Uterus (tissue), 4 donors: ENCODE measurements around the gene SUGCT. TPM values are rescaled to one million over a fixed set of nuclear protein-coding genes. Genes with fewer than 3 reads are reported as not detected.

ENCODE experiments used
- DNase-seq, 2 donors: peaks; one replicate each; pipeline ENCODE4 v3.0.0-alpha.2; 2019 to 2020
- H3K27ac ChIP-seq, 2 donors: fragments of 200-600 bp; sonication (generic); 1 replicate in 1 of 2; 2 replicates in 1 of 2; pipeline ENCODE4 v1.5.1; 2016 to 2018
- H3K27me3 ChIP-seq, 2 donors: fragments of 200-600 bp; sonication (generic); one replicate each; pipeline ENCODE4 v1.5.1; 2018 to 2019; ENCODE audit warnings: control low read depth in 1 of 2
- H3K36me3 ChIP-seq, 2 donors: fragments of 200-600 bp; sonication (generic); one replicate each; pipeline ENCODE4 v1.5.1; 2019; ENCODE audit warnings: control low read depth in 1 of 2
- H3K4me1 ChIP-seq, 2 donors: fragments of 200-600 bp; sonication (generic); one replicate each; pipeline ENCODE4 v1.5.1; 2018 to 2019; ENCODE audit warnings: control low read depth in 1 of 2
- H3K4me3 ChIP-seq, 2 donors: fragments of 200-600 bp; sonication (generic); 1 replicate in 1 of 2; 2 replicates in 1 of 2; pipeline ENCODE4 v1.5.1; 2018 to 2019; ENCODE audit warnings: mild to moderate bottlenecking in 1 of 2
- H3K9me3 ChIP-seq, 2 donors: fragments of 200-600 bp; sonication (generic); one replicate each; pipeline ENCODE4 v1.5.1; 2019; ENCODE audit warnings: control low read depth in 1 of 2
- POLR2A ChIP-seq, 2 donors: fragments of 450-650 bp; IDR thresholded peaks; one replicate each; pipeline ENCODE4 v1.6.1; 2016; ENCODE audit warnings: antibody characterized with exemption in 2 of 2, mild to moderate bottlenecking in 1 of 2, moderate library complexity in 1 of 2
- intact Hi-C: fragments of 100-400 bp; cut with DNase I; formaldehyde crosslinking; loops from one replicate; pipeline ENCODE4 v1.15.1; 2023; ENCODE audit warnings: low total_unique reads
- total RNA-seq, 4 donors: library from RNA; depleted of rRNA in 3 of 4; stranded (reverse); fragments of >200 nt in 3 of 4; gene quantifications; one replicate each; pipeline versions ENCODE4 v1.1.0 to v1.2.4, GENCODE V29; 2014 to 2023
- TF ChIP-seq, protein P1 (sequence below), 4 experiments: fragments of 200-600 bp in 2 of 4; fragments of 450-650 bp in 2 of 4; sonication (generic) in 2 of 4; IDR thresholded peaks; one replicate each; pipeline ENCODE4 v1.5.1; 2016 to 2019; ENCODE audit warnings: antibody characterized with exemption in 4 of 4, mild to moderate bottlenecking in 2 of 4, moderate library complexity in 1 of 4
- donor health status: DM: yes; HTN: yes; CAD: no.

SUGCT gene
- total RNA-seq, 4 donors from 2014 or later = 2.0 to 9.6 (median 6.3) TPM; not detected in 1

DNA sequence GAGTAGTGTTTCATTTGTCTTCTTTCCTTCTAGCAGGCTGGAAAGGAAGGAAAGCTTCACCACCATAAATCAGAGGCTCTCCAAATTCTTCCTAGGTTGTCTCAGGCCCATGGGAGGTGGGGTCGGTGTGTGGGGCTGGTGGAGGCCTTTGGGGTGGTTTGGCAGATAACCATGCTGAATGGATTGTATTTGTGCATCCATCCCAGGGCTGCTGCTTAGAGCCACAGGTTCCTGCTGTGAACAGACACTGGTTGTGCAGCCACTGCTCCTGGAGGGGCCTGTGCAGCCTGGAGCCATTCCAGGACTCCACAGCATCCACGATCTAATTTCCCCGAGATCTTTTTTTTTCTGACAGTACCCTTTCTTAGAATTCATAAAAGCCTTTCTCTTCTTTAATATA lies 741.8 kb downstream of the SUGCT start:
- H3K27ac ChIP-seq = no peak overlapping the region
- DNase-seq = no peak
- H3K4me1 ChIP-seq = no peaks in the 10 kb centered on the region
- TF ChIP-seq, protein P1, sequence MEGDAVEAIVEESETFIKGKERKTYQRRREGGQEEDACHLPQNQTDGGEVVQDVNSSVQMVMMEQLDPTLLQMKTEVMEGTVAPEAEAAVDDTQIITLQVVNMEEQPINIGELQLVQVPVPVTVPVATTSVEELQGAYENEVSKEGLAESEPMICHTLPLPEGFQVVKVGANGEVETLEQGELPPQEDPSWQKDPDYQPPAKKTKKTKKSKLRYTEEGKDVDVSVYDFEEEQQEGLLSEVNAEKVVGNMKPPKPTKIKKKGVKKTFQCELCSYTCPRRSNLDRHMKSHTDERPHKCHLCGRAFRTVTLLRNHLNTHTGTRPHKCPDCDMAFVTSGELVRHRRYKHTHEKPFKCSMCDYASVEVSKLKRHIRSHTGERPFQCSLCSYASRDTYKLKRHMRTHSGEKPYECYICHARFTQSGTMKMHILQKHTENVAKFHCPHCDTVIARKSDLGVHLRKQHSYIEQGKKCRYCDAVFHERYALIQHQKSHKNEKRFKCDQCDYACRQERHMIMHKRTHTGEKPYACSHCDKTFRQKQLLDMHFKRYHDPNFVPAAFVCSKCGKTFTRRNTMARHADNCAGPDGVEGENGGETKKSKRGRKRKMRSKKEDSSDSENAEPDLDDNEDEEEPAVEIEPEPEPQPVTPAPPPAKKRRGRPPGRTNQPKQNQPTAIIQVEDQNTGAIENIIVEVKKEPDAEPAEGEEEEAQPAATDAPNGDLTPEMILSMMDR (IDR thresholded peaks at IDR 0.05) = no peak
- no peak for TF ChIP-seq POLR2A (IDR thresholded peaks at IDR 0.05)
- no peaks in the 10 kb centered on the region for H3K27me3 ChIP-seq
- intact Hi-C loops = no loop called here
- no peak overlapping the region for H3K4me3 ChIP-seq
- H3K36me3 ChIP-seq = no peaks in the 10 kb centered on the region
- H3K9me3 ChIP-seq = no peaks in the 10 kb centered on the region

DNA sequence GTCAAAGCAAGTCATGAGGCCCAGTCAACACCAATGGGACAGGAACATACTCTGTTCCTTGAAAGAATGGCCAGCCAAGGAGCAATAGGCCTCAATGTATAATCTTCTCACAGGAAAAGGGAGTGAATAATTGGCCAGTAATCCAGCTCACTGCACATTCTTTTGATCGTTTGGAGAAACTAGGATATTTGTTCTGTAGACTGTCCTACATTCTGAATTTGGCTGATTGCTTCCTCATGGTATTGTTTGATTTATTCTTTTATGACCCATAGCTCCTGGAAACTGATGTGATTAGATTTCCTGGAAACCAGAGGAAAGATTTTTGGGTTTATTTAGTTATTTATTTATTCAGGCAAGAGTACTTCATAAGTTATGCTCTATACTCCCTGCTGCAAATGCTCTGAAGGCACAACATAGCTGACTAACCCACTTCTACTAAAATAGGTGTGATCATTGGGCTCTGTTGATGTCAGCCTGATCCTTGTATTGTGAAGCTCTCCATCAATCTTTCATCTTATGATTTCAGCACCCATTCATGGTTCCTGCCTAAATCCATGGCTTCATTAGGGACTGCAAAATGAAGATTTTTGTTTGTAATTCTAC lies 745.2 kb downstream of the SUGCT start:
- Histone ChIP-seq H3K4me3 (no peak overlapping the region), H3K4me1 (no peaks in the 10 kb centered on the region), H3K9me3 (no peaks in the 10 kb centered on the region), H3K27ac (no peak overlapping the region), H3K27me3 (no peaks in the 10 kb centered on the region), H3K36me3 (no peaks in the 10 kb centered on the region)
- no peak for DNase-seq
- TF ChIP-seq, protein P1 (IDR thresholded peaks at IDR 0.05) = no peak
- no peak for TF ChIP-seq POLR2A (IDR thresholded peaks at IDR 0.05)
- intact Hi-C loops = no loop called here

DNA sequence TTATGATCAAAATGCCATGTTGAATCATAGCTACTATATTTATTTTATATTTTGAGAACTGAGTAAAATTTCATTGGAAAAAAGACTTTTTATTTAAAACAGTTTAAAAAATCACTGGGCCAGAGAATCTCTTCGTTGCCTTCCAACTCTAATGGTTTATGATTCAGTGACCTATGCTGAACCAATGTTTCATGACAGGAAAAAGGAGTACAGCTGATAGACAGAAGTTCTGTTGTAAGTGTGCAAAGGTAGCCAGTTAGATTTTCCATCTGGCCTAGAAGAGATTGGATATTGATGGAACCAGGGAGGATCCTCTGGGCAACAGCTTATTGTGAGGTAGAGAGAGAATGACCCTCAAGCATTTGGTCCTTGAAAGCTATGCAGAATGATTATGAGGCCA lies 745.8 kb downstream of the SUGCT start:
- Histone ChIP-seq H3K4me3 (no peak overlapping the region), H3K9me3 (no peaks in the 10 kb centered on the region), H3K27me3 (no peaks in the 10 kb centered on the region), H3K4me1 (no peaks in the 10 kb centered on the region), H3K27ac (no peak overlapping the region), H3K36me3 (no peaks in the 10 kb centered on the region)
- intact Hi-C loops = no loop called here
- DNase-seq = no peak
- no peak for TF ChIP-seq POLR2A (IDR thresholded peaks at IDR 0.05)
- TF ChIP-seq, protein P1 (IDR thresholded peaks at IDR 0.05) = no peak

DNA sequence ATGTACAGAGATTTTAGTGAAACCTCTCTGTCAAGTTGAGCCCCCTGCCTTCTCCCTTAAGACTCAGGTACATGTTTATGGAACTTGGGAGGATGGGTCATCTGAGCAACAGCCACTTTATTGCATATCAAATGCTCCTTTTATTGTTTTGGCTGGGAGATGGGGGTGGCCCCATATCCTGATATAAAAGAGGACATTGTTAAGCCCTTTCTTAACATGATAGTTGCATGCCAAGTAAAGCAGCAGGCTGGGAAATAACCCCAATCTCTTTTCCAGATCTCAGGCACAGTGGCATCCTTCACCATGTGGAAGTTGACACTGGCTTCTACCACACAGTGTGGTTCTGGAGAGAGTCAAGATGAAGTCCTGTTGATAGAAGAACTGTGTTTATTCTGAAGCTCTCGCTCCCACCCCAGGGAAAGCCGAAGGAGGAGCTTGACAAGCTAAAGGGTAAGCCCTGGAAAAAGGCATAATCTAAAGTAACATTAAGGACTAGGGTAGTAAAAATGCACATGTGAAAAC lies 746.7 kb downstream of the SUGCT start:
- intact Hi-C loops = no loop called here
- DNase-seq = no peak
- TF ChIP-seq, protein P1 (IDR thresholded peaks at IDR 0.05) = no peak
- no peak for TF ChIP-seq POLR2A (IDR thresholded peaks at IDR 0.05)
- H3K36me3 ChIP-seq = no peaks in the 10 kb centered on the region
- H3K27me3 ChIP-seq = no peaks in the 10 kb centered on the region
- H3K4me3 ChIP-seq = no peak overlapping the region
- H3K9me3 ChIP-seq = no peaks in the 10 kb centered on the region
- H3K27ac ChIP-seq = no peak overlapping the region
- no peaks in the 10 kb centered on the region for H3K4me1 ChIP-seq

DNA sequence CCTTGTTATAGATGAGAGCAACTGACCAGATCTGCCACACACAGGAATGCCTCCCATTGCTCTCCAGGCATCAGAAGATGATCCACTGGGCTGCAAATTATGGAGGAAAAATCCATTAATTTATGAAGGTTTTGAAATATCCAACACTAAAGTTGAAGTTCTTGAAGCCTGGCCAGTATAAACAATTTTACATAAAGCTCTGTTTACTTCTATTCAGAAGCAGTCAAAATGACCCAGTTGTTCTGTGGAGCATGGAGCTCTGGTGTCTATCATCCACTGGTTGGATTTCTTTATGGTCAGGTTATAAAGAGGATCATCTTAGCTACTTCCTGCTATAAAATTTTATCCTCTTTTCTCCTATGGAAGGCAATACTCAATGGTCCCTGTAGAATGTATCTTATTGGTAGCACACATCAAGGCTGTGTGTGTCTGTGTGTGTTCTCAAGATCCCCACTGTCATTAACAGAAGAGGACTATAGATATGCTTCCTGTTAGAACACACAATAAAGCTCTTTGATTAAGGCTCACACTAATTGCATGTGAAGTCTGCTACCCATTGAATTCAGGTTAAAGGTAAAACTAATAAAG lies 747.4 kb downstream of the SUGCT start:
- TF ChIP-seq POLR2A (IDR thresholded peaks at IDR 0.05) = no peak
- TF ChIP-seq, protein P1 (IDR thresholded peaks at IDR 0.05) = no peak
- intact Hi-C loops = no loop called here
- Histone ChIP-seq H3K27ac (no peak overlapping the region), H3K4me1 (no peaks in the 10 kb centered on the region), H3K4me3 (no peak overlapping the region), H3K27me3 (no peaks in the 10 kb centered on the region), H3K9me3 (no peaks in the 10 kb centered on the region), H3K36me3 (no peaks in the 10 kb centered on the region)
- DNase-seq = no peak
